ENCODE measurements around the gene MS4A2.

MS4A2 gene

GRCh38 chr11:60119710-60120109 lies 31.2 kb downstream of the MS4A2 start:
- POLR2A ChIA-PET = no interaction called here
- DNase-seq (ENCODE audit: extremely low spot score) = no peak
- no peak for TF ChIP-seq LEF1 (IDR thresholded peaks at IDR 0.05; ENCODE audit: borderline replicate concordance)
- TF ChIP-seq ELF4 (IDR thresholded peaks at IDR 0.05) = no peak
- TF ChIP-seq ZNF384 (IDR thresholded peaks at IDR 0.05) = no peak
- TF ChIP-seq PKNOX1 (IDR thresholded peaks at IDR 0.05) = no peak
- TF ChIP-seq L3MBTL2 (conservative IDR thresholded peaks at IDR 0.05) = no peak
- no peak for TF ChIP-seq CTBP1 (IDR thresholded peaks at IDR 0.05; ENCODE audit: borderline replicate concordance)
- TF ChIP-seq FOXK2 (IDR thresholded peaks at IDR 0.05) = no peak
- TF ChIP-seq ARNT (IDR thresholded peaks at IDR 0.05) = no peak
- TF ChIP-seq TARDBP (IDR thresholded peaks at IDR 0.05) = no peak
- no peak for TF ChIP-seq SUZ12 (IDR thresholded peaks at IDR 0.05)
- TF ChIP-seq NFRKB (IDR thresholded peaks at IDR 0.05) = no peak
- TF ChIP-seq BHLHE40 (IDR thresholded peaks at IDR 0.05; ENCODE audit: borderline replicate concordance) = no peak
- TF ChIP-seq FOXM1 (IDR thresholded peaks at IDR 0.05; ENCODE audit: borderline replicate concordance) = no peak
- TF ChIP-seq SP1 (IDR thresholded peaks at IDR 0.05) = no peak
- no peak for TF ChIP-seq HDGF (IDR thresholded peaks at IDR 0.05; ENCODE audit: borderline replicate concordance)
- TF ChIP-seq FOXA1 (IDR thresholded peaks at IDR 0.05) = no peak
- CTCF ChIA-PET = no interaction called here

- TF ChIP-seq ZNF384 (IDR thresholded peaks at IDR 0.05) = no peak
- no peak for TF ChIP-seq SP1 (IDR thresholded peaks at IDR 0.05)
- TF ChIP-seq PKNOX1 (IDR thresholded peaks at IDR 0.05) = no peak
- TF ChIP-seq ELF4 (IDR thresholded peaks at IDR 0.05) = no peak
- no peak for TF ChIP-seq HDGF (IDR thresholded peaks at IDR 0.05; ENCODE audit: borderline replicate concordance)
- TF ChIP-seq SUZ12 (IDR thresholded peaks at IDR 0.05) = no peak
- no peak for TF ChIP-seq NFRKB (IDR thresholded peaks at IDR 0.05)
- no peak for TF ChIP-seq TARDBP (IDR thresholded peaks at IDR 0.05)
- no peak for TF ChIP-seq L3MBTL2 (conservative IDR thresholded peaks at IDR 0.05)
- no peak for TF ChIP-seq ARNT (IDR thresholded peaks at IDR 0.05)
- no peak for TF ChIP-seq FOXA1 (IDR thresholded peaks at IDR 0.05)
- ChIA-PET CTCF (no interaction called here), POLR2A (no interaction called here)
- DNase-seq (ENCODE audit: extremely low spot score) = no peak
Observed at GRCh38 chr11:60121264-60121663, 32.8 kb downstream of the MS4A2 start.

DNA sequence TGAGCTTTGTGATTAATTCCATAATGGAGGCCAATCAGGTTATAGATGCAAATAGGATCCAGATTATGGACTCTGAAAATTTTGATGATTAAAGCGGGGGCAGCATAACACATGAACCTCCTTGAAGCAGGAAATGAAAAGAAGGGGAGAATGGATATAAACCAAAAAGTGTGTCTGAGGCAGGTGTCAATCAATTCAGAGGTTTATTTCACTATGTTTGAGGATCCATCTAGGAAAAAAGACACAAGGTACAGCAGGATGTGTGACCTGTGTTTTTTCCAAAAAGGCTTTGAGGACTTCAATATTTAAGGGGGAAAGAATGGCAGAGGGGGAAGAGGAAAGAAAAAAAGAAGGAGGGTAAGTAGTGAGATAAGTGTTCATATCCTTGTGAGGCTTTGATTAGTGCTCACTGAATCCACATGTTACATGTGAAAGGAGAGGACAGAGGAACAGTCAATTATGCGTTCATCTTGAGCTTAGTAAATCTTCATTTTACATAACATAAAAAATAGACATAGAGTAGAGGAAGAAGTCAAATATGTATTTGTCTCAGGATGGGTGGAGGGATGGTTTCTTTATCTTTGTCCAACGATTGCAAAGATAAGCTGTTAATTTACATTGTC lies 34.1 kb downstream of the MS4A2 start:
- TF ChIP-seq FOXK2 (IDR thresholded peaks at IDR 0.05) = no peak
- TF ChIP-seq SUZ12 (IDR thresholded peaks at IDR 0.05) = no peak
- TF ChIP-seq SP1 (IDR thresholded peaks at IDR 0.05) = no peak
- no peak for TF ChIP-seq ELF4 (IDR thresholded peaks at IDR 0.05)
- TF ChIP-seq PKNOX1 (IDR thresholded peaks at IDR 0.05) = no peak
- no peak for TF ChIP-seq TARDBP (IDR thresholded peaks at IDR 0.05)
- no peak for TF ChIP-seq ZNF384 (IDR thresholded peaks at IDR 0.05)
- no peak for TF ChIP-seq CTBP1 (IDR thresholded peaks at IDR 0.05; ENCODE audit: borderline replicate concordance)
- no peak for TF ChIP-seq HDGF (IDR thresholded peaks at IDR 0.05; ENCODE audit: borderline replicate concordance)
- no peak for TF ChIP-seq NFRKB (IDR thresholded peaks at IDR 0.05)
- CTCF ChIA-PET = no interaction called here
- POLR2A ChIA-PET = no interaction called here
- no peak for DNase-seq (ENCODE audit: extremely low spot score)

DNA sequence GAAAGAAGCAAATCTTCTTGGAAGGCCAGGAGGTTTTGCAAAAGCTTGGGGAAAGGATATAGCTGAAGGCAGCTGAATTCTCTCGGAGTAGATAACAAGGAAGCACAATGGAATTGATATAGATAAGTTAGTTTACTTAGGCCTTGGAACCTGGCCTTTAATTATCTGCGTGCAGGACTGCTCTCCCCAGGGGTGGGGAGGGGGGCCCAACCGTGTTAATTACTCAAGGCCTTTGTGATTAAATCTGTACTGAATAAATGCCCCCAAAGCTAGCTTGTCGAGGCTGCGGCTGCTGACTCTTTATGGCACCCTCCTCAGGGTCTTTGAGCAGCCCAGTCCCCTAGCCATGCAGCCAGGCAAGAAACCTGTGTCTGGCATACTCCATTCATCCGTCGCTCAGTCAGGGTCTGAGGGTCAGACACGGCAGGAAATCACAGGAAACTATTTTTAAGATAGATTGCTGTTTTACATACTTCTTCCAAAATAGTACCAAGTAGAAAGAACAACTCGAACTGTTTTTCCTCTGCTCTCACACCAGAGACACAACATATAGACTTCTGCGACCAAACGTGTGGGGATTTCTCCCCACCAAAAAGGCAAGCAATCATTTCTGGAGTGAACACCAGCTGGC lies 36.5 kb downstream of the MS4A2 start:
- TF ChIP-seq CTBP1 (IDR thresholded peaks at IDR 0.05; ENCODE audit: borderline replicate concordance) (no peak), FOXM1 (IDR thresholded peaks at IDR 0.05; ENCODE audit: borderline replicate concordance) (no peak), FOXA1 (IDR thresholded peaks at IDR 0.05) (no peak), L3MBTL2 (conservative IDR thresholded peaks at IDR 0.05) (no peak), TARDBP (IDR thresholded peaks at IDR 0.05) (no peak), LEF1 (IDR thresholded peaks at IDR 0.05; ENCODE audit: borderline replicate concordance) (no peak), HDGF (IDR thresholded peaks at IDR 0.05; ENCODE audit: borderline replicate concordance) (no peak), BHLHE40 (IDR thresholded peaks at IDR 0.05; ENCODE audit: borderline replicate concordance) (no peak), PKNOX1 (IDR thresholded peaks at IDR 0.05) (no peak), ELF4 (IDR thresholded peaks at IDR 0.05) (no peak), NFRKB (IDR thresholded peaks at IDR 0.05) (no peak), ZNF384 (IDR thresholded peaks at IDR 0.05) (no peak), SUZ12 (IDR thresholded peaks at IDR 0.05) (no peak), FOXK2 (IDR thresholded peaks at IDR 0.05) (no peak), ARNT (IDR thresholded peaks at IDR 0.05) (no peak)
- no peak for DNase-seq (ENCODE audit: extremely low spot score)
- ChIA-PET CTCF (no interaction called here), POLR2A (no interaction called here)

DNA sequence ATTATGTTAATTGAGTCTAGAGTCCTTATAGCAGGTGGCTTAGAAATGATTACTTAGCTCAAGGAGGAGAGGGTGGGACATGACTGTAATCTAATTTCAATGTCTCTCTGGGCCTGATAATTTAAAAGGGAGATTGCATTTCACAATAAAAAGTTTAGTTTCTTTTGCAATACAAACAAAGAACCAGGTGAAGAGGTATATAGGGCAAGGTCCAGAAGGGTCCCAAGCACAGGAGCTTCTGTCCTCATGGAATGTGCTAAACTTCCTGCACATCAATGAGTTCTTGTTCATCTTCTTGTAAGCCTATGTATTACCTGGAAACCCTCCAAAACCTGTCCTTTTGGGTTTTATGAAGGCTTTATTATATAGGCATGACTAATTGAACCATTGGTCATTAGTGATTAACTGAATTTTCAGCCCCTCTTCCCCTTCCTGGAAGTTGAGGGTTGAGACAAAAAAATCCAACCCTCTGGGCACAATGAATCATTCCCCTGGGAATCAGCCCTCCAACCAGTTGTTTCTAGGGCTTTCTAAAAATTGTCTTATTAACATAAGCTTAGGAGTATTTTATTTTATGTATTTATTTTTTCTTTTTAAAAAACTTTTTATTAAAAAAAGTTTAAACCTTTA lies 37.6 kb downstream of the MS4A2 start:
- DNase-seq (ENCODE audit: extremely low spot score) = no peak
- no peak for TF ChIP-seq ELF4 (IDR thresholded peaks at IDR 0.05)
- no peak for TF ChIP-seq HDGF (IDR thresholded peaks at IDR 0.05; ENCODE audit: borderline replicate concordance)
- TF ChIP-seq ARNT (IDR thresholded peaks at IDR 0.05) = no peak
- no peak for TF ChIP-seq L3MBTL2 (conservative IDR thresholded peaks at IDR 0.05)
- no peak for TF ChIP-seq LEF1 (IDR thresholded peaks at IDR 0.05; ENCODE audit: borderline replicate concordance)
- no peak for TF ChIP-seq NFRKB (IDR thresholded peaks at IDR 0.05)
- TF ChIP-seq SP1 (IDR thresholded peaks at IDR 0.05) = no peak
- TF ChIP-seq FOXK2 (IDR thresholded peaks at IDR 0.05) = no peak
- no peak for TF ChIP-seq SUZ12 (IDR thresholded peaks at IDR 0.05)
- no peak for TF ChIP-seq PKNOX1 (IDR thresholded peaks at IDR 0.05)
- no peak for TF ChIP-seq BHLHE40 (IDR thresholded peaks at IDR 0.05; ENCODE audit: borderline replicate concordance)
- TF ChIP-seq FOXA1 (IDR thresholded peaks at IDR 0.05) = no peak
- no peak for TF ChIP-seq TARDBP (IDR thresholded peaks at IDR 0.05)
- no peak for TF ChIP-seq FOXM1 (IDR thresholded peaks at IDR 0.05; ENCODE audit: borderline replicate concordance)
- no peak for TF ChIP-seq CTBP1 (IDR thresholded peaks at IDR 0.05; ENCODE audit: borderline replicate concordance)
- no peak for TF ChIP-seq ZNF384 (IDR thresholded peaks at IDR 0.05)
- ChIA-PET CTCF (no interaction called here), POLR2A (no interaction called here)

Data from HEK293T (cell line).